ENCODE data around the gene SYT15.

The SYT15 gene

GRCh38 chr10:46546591-46547540 is 32.1 kb upstream of the SYT15 start:
- no peak overlapping the region for H3K27ac ChIP-seq (ENCODE audit: low read depth, low read length)
- no peak overlapping the region for H2AFZ ChIP-seq (ENCODE audit: low read length, unreplicated experiment)
- H3K79me2 ChIP-seq (ENCODE audit: control insufficient read depth, insufficient read depth, low read length, unreplicated experiment) = no peaks in the 10 kb centered on the region
- no peaks in the 10 kb centered on the region for H3K4me1 ChIP-seq (ENCODE audit: control insufficient read depth, insufficient read depth, low read length, unreplicated experiment)
- no peaks in the 10 kb centered on the region for H3K27me3 ChIP-seq (ENCODE audit: insufficient read depth, low read length)
- no peak overlapping the region for H3K4me3 ChIP-seq (ENCODE audit: low read depth, low read length)
- H3K36me3 ChIP-seq (ENCODE audit: insufficient read depth, low read length) = no peaks in the 10 kb centered on the region

- no peak overlapping the region for H2AFZ ChIP-seq (ENCODE audit: low read length, unreplicated experiment)
- no peaks in the 10 kb centered on the region for H3K4me1 ChIP-seq (ENCODE audit: control insufficient read depth, insufficient read depth, low read length, unreplicated experiment)
- no peaks in the 10 kb centered on the region for H3K79me2 ChIP-seq (ENCODE audit: control insufficient read depth, insufficient read depth, low read length, unreplicated experiment)
- H3K27me3 ChIP-seq (ENCODE audit: insufficient read depth, low read length) = no peaks in the 10 kb centered on the region
- no peaks in the 10 kb centered on the region for H3K36me3 ChIP-seq (ENCODE audit: insufficient read depth, low read length)
- H3K27ac ChIP-seq (ENCODE audit: low read depth, low read length) = no peak overlapping the region
- no peak overlapping the region for H3K4me3 ChIP-seq (ENCODE audit: low read depth, low read length)
Observed at GRCh38 chr10:46547541-46548497, 31.1 kb upstream of the SYT15 start.

GRCh38 chr10:46548498-46549090 is 30.3 kb upstream of the SYT15 start:
- H3K79me2 ChIP-seq (ENCODE audit: control insufficient read depth, insufficient read depth, low read length, unreplicated experiment) = no peaks in the 10 kb centered on the region
- H3K4me3 ChIP-seq (ENCODE audit: low read depth, low read length) = no peak overlapping the region
- H3K36me3 ChIP-seq (ENCODE audit: insufficient read depth, low read length) = no peaks in the 10 kb centered on the region
- no peaks in the 10 kb centered on the region for H3K4me1 ChIP-seq (ENCODE audit: control insufficient read depth, insufficient read depth, low read length, unreplicated experiment)
- no peaks in the 10 kb centered on the region for H3K27me3 ChIP-seq (ENCODE audit: insufficient read depth, low read length)
- H3K27ac ChIP-seq (ENCODE audit: low read depth, low read length) = no peak overlapping the region
- H2AFZ ChIP-seq (ENCODE audit: low read length, unreplicated experiment) = no peak overlapping the region

DNA sequence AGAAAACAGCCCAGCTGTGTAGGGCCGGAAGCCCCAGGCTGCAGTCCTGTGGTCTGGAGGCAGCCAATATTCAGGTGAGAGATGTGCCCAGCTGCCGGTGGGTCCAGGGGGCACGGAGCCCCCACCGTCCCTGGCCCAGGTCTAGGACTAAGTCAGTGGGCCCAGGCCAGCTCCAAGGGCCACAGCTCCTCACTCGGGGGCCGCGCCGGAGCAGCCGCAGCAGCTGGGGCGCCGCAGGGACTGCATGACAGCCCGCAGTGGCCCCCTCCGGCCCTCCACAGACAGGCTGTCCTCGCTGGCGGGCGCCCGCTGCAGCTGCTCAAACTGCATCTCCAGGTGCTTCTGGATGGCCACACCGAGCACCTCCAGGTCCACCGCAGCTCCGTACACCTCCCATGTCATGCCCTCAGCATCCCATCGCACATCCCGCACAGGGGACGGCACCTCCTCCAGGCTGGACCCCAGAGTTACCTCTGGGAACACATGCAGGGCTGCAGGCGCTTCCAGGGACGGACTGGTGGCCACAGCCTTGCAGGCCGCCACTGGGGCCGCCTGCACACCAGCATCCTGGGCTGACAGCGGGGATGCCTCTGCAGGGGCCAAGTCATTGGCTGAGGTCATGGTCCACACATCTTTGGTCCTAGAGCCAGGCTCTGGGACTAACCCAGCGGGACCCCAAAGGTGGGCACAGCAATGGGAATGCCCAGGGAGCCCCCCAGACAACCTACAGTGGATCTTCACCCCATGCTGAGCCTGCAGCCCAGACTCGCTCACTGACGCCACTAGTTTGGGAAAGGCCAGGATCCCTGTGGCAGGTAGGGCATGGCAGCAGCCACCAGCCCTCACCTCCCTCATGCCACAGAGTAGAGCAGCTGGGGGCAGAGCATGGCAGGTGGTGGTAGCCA is 29.5 kb upstream of the SYT15 start:
- Histone ChIP-seq H3K27ac (ENCODE audit: low read depth, low read length) (no peak overlapping the region), H3K27me3 (ENCODE audit: insufficient read depth, low read length) (peaks cover 4% of the 10 kb centered on the region), H2AFZ (ENCODE audit: low read length, unreplicated experiment) (no peak overlapping the region), H3K36me3 (ENCODE audit: insufficient read depth, low read length) (no peaks in the 10 kb centered on the region), H3K4me1 (ENCODE audit: control insufficient read depth, insufficient read depth, low read length, unreplicated experiment) (no peaks in the 10 kb centered on the region), H3K4me3 (ENCODE audit: low read depth, low read length) (no peak overlapping the region), H3K79me2 (ENCODE audit: control insufficient read depth, insufficient read depth, low read length, unreplicated experiment) (no peaks in the 10 kb centered on the region)

GRCh38 chr10:46550076-46550790 is 28.7 kb upstream of the SYT15 start:
- no peak overlapping the region for H2AFZ ChIP-seq (ENCODE audit: low read length, unreplicated experiment)
- no peak overlapping the region for H3K4me3 ChIP-seq (ENCODE audit: low read depth, low read length)
- peaks cover 12% of the 10 kb centered on the region for H3K27me3 ChIP-seq (ENCODE audit: insufficient read depth, low read length)
- H3K27ac ChIP-seq (ENCODE audit: low read depth, low read length) = no peak overlapping the region
- H3K36me3 ChIP-seq (ENCODE audit: insufficient read depth, low read length) = no peaks in the 10 kb centered on the region
- no peaks in the 10 kb centered on the region for H3K79me2 ChIP-seq (ENCODE audit: control insufficient read depth, insufficient read depth, low read length, unreplicated experiment)
- H3K4me1 ChIP-seq (ENCODE audit: control insufficient read depth, insufficient read depth, low read length, unreplicated experiment) = no peaks in the 10 kb centered on the region

DNA sequence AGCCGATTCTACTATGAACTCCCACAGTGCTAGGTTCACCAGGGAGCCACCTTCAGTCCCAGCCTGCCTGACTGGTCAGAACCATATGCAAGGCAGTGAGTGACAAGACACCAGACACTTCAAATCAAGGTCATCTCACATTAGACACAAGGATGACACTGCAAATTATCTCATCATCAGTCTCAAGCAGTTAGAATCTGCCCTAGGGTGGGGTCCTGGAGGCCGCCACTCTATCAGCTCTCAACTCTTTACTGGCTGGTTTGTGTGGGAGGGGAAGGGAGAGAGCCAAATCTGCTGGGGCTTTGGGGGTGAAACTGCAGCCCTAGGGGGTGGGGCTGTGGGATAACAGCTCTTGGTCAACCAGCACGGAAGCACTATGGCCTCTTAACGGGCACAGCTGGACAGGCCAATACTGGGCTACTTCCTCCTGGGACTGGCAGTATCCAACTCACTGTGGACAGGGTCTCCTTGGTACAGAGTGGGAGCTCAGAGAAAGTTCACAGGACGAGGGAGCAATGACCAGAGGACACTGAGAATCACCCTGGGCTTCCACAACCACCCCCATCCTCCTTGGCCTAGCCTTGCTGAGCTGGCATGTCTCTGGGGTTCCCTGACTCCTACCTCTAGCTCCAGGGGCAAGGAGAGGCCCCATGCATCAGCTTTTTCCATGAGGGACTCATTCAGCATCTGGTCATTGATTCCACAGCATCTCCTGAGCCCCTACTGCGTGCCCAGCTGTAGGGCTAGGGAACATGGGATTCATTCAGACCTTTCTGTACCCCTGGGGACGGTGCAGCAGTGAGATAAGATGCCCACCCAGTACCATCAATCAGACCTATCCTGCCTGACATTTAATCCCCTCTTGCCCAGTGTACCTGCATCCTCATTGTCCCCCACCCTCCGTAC is 27.9 kb upstream of the SYT15 start:
- Histone ChIP-seq H3K79me2 (ENCODE audit: control insufficient read depth, insufficient read depth, low read length, unreplicated experiment) (no peaks in the 10 kb centered on the region), H3K4me3 (ENCODE audit: low read depth, low read length) (no peak overlapping the region), H2AFZ (ENCODE audit: low read length, unreplicated experiment) (no peak overlapping the region), H3K27ac (ENCODE audit: low read depth, low read length) (no peak overlapping the region), H3K4me1 (ENCODE audit: control insufficient read depth, insufficient read depth, low read length, unreplicated experiment) (no peaks in the 10 kb centered on the region), H3K36me3 (ENCODE audit: insufficient read depth, low read length) (no peaks in the 10 kb centered on the region), H3K27me3 (ENCODE audit: insufficient read depth, low read length) (peaks cover 20% of the 10 kb centered on the region)

DNA sequence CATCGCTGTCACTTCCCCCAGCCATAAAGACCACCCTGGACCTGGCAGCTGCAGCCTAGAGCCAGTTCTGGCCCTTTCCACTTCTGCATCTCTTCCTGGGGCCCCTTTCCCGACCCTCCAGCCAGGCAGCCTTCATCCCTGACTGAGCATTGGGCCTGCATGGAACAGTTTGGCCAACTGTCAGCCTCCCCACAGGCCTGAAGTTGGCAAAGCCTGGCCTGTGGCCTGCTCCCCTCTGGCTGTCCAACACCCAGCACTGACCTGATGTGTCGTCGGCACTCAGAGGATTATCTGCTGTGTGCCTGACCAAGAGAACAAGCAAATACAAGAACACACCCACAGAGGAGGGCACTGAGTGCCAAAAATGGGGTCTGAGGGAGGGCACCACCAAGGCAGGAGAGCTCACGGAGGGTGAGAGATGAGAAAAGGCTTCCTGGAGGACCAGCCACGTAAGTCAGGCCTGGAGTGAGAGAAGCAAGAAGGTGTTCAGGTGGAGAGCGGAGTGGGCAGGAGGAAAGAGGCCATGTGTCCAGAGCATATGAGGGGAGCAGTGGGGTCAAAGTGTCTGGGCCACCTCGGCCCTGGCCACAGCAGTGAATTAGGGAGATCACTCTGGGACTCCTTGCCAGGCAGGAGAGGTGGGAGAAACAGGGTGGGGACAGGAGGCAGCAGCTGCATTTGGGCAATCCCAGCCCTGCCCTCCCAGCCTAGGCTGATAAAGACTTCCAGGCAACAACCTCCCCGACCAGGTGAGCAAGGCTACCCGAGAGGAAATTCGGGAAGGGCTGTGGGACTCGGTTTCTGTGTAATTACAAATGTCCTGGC is 27.0 kb upstream of the SYT15 start:
- Histone ChIP-seq H2AFZ (ENCODE audit: low read length, unreplicated experiment) (no peak overlapping the region), H3K27ac (ENCODE audit: low read depth, low read length) (no peak overlapping the region), H3K36me3 (ENCODE audit: insufficient read depth, low read length) (no peaks in the 10 kb centered on the region), H3K4me3 (ENCODE audit: low read depth, low read length) (no peak overlapping the region), H3K79me2 (ENCODE audit: control insufficient read depth, insufficient read depth, low read length, unreplicated experiment) (no peaks in the 10 kb centered on the region), H3K27me3 (ENCODE audit: insufficient read depth, low read length) (peaks cover 29% of the 10 kb centered on the region), H3K4me1 (ENCODE audit: control insufficient read depth, insufficient read depth, low read length, unreplicated experiment) (no peaks in the 10 kb centered on the region)

DNA sequence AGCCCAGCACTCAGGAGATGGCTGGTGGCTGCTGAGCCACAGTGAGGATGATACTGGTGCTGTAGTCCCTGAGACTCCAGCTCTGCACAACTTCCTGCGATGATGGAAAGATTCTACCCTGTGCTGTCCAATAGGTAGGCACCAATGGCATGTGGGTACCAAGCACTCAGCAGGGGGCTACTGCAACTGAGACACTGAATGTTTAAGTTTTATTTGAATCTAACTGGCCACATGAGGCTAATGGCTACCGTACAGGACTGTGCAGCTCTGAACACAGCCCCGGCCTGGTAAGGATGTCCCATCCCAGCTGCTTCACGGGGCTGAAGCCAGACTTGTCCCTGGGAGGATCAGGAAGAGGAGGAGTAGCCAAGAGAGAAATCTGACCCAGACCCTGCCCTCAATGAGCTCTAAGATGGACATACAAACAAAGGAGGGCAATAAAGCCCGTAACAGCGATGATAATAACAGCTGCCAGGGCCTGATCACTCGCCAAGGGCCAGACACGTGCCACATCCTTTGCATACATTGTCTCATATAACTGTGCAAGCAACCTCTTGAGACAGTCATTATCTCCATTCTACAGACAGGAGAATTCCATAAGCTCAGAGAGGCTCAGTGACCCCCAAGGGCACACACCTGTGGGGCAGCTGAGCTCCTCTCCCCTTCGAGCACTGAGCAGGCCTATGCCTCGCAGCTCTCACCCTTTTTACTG is 26.2 kb upstream of the SYT15 start:
- H3K27me3 ChIP-seq (ENCODE audit: insufficient read depth, low read length) = peaks cover 36% of the 10 kb centered on the region
- H3K36me3 ChIP-seq (ENCODE audit: insufficient read depth, low read length) = no peaks in the 10 kb centered on the region
- no peaks in the 10 kb centered on the region for H3K79me2 ChIP-seq (ENCODE audit: control insufficient read depth, insufficient read depth, low read length, unreplicated experiment)
- H3K27ac ChIP-seq (ENCODE audit: low read depth, low read length) = no peak overlapping the region
- H2AFZ ChIP-seq (ENCODE audit: low read length, unreplicated experiment) = no peak overlapping the region
- no peaks in the 10 kb centered on the region for H3K4me1 ChIP-seq (ENCODE audit: control insufficient read depth, insufficient read depth, low read length, unreplicated experiment)
- no peak overlapping the region for H3K4me3 ChIP-seq (ENCODE audit: low read depth, low read length)

Measured in ACC112 (cell line).